HG03439 (cell line): ENCODE measurements around the gene NCOA3.
"Not testable (repeated sequence)": the region's sequence is repeated elsewhere in the genome, so short reads cannot be mapped to it uniquely, and the experiment has no call there.

ENCODE experiments used
- ATAC-seq: cut with Tn5 transposase; IDR thresholded peaks from one replicate; pipeline ENCODE4 v1.9.1; 2021; ENCODE audit warnings: mild to moderate bottlenecking, moderate library complexity; ENCODE audit not compliant: unreplicated experiment

Gene NCOA3

GRCh38 chr20:47595138-47595537 is 93.5 kb downstream of the NCOA3 start:
- ATAC-seq: not testable (repeated sequence)

DNA sequence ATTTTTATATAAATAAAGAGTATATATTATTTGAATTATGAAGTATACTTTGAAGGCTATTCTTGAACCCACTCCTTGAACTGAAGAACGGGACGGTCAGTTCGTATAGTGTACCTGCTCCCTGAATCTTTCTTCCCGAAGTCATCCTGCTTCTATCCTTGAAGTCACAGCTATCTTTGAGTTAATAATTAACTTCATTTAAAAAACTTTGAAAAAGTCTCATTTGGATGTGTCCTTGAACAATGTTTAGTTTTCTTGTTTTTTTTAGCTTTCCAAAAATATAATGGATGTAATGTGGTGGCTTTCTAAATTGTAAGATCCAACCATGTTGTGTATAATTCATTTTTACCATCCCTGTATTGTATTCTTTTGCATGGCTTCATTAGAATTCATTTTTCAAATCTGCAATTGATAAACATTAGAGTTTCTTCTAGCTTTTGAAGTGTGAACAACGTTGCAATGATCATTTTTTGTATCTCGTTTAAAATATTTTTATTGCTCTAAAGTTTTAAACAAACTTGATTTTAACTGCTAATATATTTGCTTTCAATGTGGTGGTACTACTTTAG is 94.4 kb downstream of the NCOA3 start:
- no peak for ATAC-seq

DNA sequence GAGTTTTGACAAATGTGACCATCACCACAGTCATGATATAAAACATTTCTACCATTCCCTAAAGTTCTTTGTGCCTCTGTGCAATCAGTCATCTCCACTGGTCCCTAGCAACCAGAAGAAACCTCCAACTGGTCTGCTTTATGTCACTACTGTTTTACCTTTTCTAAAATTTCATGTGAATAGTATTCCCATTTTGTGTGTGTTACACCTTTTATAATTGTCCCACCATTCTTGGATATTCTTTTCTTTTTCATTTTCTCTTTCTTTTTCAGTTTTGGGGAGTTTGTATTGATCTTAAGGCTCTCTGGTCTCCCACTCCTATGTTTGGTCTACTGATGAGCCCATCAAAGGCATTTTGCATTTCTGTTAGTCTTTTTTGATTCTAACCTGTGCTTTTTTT is 95.4 kb downstream of the NCOA3 start:
- ATAC-seq: no peak

DNA sequence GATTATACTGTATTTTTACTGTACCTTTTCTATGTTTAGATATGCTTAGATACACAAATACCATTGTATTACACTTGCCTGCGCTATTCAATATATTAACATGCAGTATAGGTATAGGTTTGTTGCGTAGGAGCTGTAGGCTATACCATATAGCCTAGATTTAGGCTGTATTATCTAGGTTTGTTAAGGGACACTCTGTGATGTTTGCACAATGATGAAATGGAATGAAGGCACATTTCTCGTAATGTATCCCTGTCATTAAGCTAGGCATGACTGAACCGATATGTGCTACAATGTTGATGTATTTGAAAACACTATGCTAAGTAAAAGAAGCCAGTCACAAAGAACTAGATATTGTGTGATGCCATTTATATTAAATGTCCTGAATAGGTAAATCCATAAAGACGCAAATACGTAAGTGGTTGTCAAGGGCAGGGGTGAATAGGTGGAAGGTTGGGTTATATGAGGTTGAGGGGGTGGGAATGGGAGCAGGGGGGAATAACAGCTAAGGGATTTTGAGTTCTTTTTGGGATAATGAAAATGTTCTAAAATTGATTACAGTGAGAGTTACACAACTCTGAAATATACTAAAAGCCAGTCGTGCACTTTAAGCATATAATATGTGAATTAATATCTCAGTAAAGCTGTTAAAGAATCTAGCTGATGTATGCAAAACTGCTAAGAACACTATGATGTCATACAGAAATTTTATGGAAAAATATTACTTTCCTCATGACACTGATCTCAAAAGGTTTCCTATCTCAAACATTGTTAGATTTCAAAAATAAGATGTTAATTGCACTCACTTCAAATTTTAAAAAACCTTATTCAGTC is 97.4 kb downstream of the NCOA3 start:
- no peak for ATAC-seq

DNA sequence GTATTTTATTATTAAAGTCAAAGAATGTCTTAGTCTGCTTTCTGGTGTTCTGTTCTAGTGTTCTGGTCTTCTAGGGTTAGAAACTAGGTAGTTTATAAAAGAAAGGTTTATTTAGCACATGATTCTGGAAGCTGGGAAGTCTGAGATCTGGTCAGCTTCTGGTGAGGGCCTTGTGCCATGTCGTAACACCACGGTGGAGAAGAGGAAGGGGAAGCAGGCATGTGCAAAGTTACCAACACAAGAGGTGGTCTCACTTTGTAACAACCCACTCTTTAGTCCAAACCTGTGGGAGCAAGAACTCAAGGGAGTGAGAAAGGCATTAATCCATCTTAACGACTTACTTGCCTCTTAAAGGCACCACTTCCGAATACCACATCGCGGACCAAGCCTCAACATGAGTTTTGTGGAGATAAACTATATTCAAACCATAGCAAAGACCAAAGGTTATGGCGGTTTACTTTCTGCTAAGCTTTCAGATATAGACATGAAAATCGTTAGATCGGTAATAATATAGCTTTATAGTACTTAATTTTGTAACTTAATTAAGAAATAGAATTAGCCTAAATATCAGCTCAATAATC is 99.4 kb downstream of the NCOA3 start:
- no peak for ATAC-seq

- ATAC-seq: no peak
Observed at GRCh38 chr20:47603260-47603659, 101.6 kb downstream of the NCOA3 start.

- no peak for ATAC-seq
Observed at GRCh38 chr20:47605673-47606413, 104.2 kb downstream of the NCOA3 start.

GRCh38 chr20:47606414-47606982 is 104.8 kb downstream of the NCOA3 start:
- ATAC-seq: no peak

GRCh38 chr20:47606983-47607613 is 105.4 kb downstream of the NCOA3 start:
- no peak for ATAC-seq

DNA sequence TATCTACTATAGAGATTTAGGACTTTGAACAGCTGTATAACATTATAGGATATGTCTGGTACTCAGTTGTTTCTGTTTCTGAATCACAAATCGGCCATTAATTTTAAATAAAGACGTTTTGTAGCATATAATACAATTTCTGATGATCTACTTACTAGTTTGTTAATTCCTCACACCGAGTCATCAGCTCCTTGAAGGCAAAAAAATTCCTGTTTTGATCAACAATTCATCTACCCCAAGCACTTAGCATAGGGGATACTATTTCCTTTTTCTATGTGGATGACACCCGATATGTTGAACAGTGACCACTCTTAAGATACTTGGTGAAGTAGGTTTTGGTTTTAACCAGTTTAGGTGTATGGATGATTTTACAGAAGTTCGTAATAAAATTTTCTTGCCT is 107.3 kb downstream of the NCOA3 start:
- no peak for ATAC-seq

- no peak for ATAC-seq
Observed at GRCh38 chr20:47610247-47610944, 108.7 kb downstream of the NCOA3 start.

DNA sequence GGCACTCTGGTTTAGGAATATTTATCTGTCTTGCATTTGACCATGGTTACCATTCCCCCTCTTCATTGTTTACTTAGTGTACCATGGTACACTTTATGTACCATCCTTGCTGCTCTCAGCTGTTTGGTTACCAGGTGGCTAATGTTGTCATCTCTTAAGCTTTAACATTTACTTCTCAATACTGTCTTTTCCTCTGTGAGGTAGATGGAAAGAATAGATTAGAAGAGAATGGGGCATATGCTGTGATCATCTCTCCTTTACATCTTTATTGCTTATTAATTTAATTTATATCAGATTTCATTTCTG is 109.2 kb downstream of the NCOA3 start:
- ATAC-seq: no peak

GRCh38 chr20:47611785-47612184 is 110.1 kb downstream of the NCOA3 start:
- ATAC-seq: no peak

DNA sequence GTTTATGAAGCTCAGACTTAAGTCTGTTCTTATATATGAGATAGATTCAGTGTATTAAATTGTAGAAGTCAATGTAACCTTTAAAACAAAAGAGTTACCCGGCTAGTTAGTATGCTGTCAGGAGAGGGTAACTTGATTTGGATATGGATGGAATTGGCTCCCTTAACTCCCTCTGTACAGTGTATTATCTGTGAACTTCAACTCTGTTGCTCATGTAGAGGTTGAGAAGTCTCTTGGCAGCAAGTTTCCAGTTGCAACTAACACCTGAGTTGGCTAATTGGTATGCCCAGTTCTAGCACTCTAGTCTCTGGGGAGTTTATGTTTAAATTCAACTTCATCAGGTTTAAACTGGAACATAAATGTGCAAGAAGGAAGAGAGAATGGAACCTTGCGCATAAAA is 111.0 kb downstream of the NCOA3 start:
- ATAC-seq: no peak

GRCh38 chr20:47614703-47615309 is 113.1 kb downstream of the NCOA3 start:
- no peak for ATAC-seq

DNA sequence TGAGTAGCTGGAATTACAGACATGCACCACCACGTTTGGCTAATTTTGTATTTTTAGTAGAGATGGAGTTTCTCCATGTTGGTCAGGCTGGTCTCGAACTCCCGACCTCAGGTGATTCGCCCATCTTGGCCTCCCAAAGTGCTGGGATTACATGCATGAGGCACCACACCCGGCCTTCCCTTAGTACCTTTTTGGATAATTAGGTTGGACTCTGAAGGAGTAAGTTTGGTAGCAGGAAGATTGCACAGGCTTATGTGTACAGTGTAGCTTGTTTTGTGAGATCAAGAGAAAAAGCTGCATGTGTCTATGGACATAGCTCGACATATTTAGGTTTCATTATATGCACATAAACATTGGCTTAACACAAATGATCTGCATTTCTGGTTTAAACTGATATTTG is 116.8 kb downstream of the NCOA3 start:
- no peak for ATAC-seq

GRCh38 chr20:47620808-47621805 is 119.4 kb downstream of the NCOA3 start:
- no peak for ATAC-seq

- ATAC-seq: no peak
Observed at GRCh38 chr20:47622118-47622665, 120.5 kb downstream of the NCOA3 start.
